Measurements from ENCODE around the gene MRM3.
A peak's percentile ranks its signal among the peaks of the same experiment; 100 is the strongest.
"Not testable (repeated sequence)": the region's sequence is repeated elsewhere in the genome, so short reads cannot be mapped to it uniquely, and the experiment has no call there.

Gene MRM3

DNA sequence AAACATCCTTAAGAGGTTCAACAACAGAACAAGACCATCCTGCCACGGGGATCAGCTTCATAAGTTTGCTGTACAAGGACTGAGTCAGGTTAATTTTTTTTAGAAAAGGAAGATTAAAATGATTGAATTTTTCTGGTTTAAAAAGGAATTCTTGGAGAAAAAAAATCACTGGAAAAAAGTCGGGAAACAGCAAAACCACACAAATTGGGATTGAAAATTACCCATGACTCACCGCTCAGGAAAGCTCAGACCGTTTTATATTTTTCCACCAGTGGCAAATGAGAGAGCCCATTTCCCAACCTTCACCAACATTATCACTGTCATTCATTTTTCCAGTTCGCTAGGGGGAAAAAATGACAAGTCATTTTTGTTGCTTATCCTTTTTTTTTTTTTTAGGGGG, 46.6 kb downstream of the MRM3 start:
- H3K27me3 ChIP-seq (ENCODE audit: control insufficient read depth, insufficient read depth, low read length) = no peaks in the 10 kb centered on the region
- peaks cover 7% of the 10 kb centered on the region; the same call in 1 of the 2 replicates for H3K9me3 ChIP-seq (ENCODE audit: control insufficient read depth, insufficient read depth, low read depth, low read length)
- H3K4me1 ChIP-seq (ENCODE audit: control insufficient read depth, insufficient read depth, low read length) = no peaks in the 10 kb centered on the region
- peaks cover 21% of the 10 kb centered on the region for H3K36me3 ChIP-seq (ENCODE audit: control insufficient read depth, insufficient read depth, low read length)
- H3K27ac ChIP-seq (ENCODE audit: low read depth, low read length) = no peak overlapping the region
- no peak overlapping the region for H3K9ac ChIP-seq (ENCODE audit: low read length)
- H3K4me3 ChIP-seq (ENCODE audit: low read depth, low read length) = no peak overlapping the region

DNA sequence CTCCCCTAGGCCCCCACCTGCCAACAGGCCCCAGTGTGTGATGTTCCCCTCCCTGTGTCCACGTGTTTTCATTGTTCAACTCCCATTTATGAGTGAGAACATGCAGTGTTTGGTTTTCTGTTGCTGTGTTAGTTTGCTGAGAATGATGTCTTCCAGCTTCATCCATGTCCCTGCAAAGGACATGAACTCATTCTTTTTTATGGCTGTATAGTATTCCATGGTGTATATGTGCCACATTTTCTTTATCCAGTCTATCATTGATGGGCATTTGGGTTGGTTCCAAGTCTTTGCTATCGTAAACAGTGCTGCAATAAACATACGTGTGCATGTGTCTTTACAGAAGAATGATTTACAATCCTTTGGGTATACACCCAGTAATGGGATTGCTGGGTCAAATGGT, 47.5 kb downstream of the MRM3 start:
- not testable (repeated sequence) for H3K27ac ChIP-seq (ENCODE audit: low read depth, low read length); H3K27me3 ChIP-seq (ENCODE audit: control insufficient read depth, insufficient read depth, low read length); H3K9me3 ChIP-seq (ENCODE audit: control insufficient read depth, insufficient read depth, low read depth, low read length); H3K4me1 ChIP-seq (ENCODE audit: control insufficient read depth, insufficient read depth, low read length); H3K9ac ChIP-seq (ENCODE audit: low read length); H3K4me3 ChIP-seq (ENCODE audit: low read depth, low read length)
- H3K36me3 ChIP-seq (ENCODE audit: control insufficient read depth, insufficient read depth, low read length) = peaks cover 18% of the 10 kb centered on the region

DNA sequence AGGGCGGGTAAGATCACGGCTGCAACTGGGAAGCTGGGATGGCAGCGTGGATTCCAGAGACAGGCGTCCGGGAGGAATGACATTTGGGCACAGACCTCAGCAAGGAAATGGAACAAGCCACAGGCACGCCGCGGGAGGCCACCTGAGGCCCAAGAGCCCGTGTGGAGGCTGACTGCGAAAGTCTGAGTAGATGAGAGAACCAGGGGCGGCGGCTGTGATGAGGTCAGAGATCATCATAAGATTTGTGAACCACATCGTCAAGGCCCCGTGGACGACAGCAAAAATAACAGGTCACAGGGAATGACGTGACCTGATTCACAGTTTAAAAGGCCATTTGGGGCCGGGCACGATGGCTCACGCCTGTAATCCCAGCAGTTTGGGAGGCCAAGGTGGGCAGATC, 48.2 kb downstream of the MRM3 start:
- peaks cover 11% of the 10 kb centered on the region for H3K36me3 ChIP-seq (ENCODE audit: control insufficient read depth, insufficient read depth, low read length)
- H3K4me3 ChIP-seq (ENCODE audit: low read depth, low read length) = no peak overlapping the region
- H3K27me3 ChIP-seq (ENCODE audit: control insufficient read depth, insufficient read depth, low read length) = no peaks in the 10 kb centered on the region
- no peak overlapping the region for H3K27ac ChIP-seq (ENCODE audit: low read depth, low read length)
- peaks cover 7% of the 10 kb centered on the region; the same call in 1 of the 2 replicates for H3K9me3 ChIP-seq (ENCODE audit: control insufficient read depth, insufficient read depth, low read depth, low read length)
- H3K4me1 ChIP-seq (ENCODE audit: control insufficient read depth, insufficient read depth, low read length) = peaks cover 3% of the 10 kb centered on the region; the same call in 1 of the 2 replicates
- no peak overlapping the region for H3K9ac ChIP-seq (ENCODE audit: low read length)

DNA sequence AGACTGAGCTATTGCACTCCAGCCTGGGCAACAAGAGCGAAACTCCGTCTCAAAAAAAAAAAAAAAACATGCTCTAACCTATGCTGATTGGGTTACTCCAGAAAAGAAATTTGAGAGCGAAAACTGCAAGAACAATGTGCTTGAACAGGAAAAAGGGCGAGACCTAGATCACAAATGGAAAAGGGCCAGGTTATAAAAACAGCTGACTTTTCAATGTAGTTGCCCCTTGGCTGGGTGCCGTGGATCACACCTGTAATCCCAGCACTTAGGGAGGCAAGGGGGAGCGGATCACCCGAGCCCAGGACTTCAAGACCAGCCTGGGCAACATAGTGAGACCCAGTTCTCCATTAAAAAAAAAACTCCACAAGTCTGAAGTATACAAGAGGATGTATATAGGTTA, 48.8 kb downstream of the MRM3 start:
- Histone ChIP-seq H3K36me3 (ENCODE audit: control insufficient read depth, insufficient read depth, low read length) (peaks cover 5% of the 10 kb centered on the region), H3K27ac (ENCODE audit: low read depth, low read length) (no peak overlapping the region), H3K4me3 (ENCODE audit: low read depth, low read length) (no peak overlapping the region), H3K27me3 (ENCODE audit: control insufficient read depth, insufficient read depth, low read length) (no peaks in the 10 kb centered on the region), H3K4me1 (ENCODE audit: control insufficient read depth, insufficient read depth, low read length) (peaks cover 4% of the 10 kb centered on the region; the same call in 1 of the 2 replicates), H3K9me3 (ENCODE audit: control insufficient read depth, insufficient read depth, low read depth, low read length) (peaks cover 7% of the 10 kb centered on the region; the same call in 1 of the 2 replicates), H3K9ac (ENCODE audit: low read length) (no peak overlapping the region)

DNA sequence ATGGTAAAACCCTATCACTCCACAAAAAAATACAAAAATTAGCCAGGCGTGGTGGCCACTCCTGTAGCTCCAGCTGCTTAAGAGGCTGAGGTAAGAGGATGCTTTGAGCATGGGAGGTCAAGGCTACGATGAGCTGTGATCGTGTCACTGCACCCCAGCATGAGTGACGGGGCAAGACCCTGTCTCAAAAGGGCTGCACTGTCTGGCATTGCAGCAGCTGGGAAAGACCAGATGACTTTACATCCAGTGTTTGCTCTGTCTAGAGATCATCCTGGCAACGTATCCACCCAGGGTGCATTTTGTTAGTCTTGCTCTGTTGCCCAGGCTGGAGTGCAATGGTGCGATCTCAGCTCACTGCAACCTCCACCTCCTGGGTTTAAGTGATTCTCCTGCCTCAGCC, 52.0 kb downstream of the MRM3 start:
- Histone ChIP-seq H3K9me3 (ENCODE audit: control insufficient read depth, insufficient read depth, low read depth, low read length) (peaks cover 7% of the 10 kb centered on the region; the same call in 1 of the 2 replicates), H3K27ac (ENCODE audit: low read depth, low read length) (no peak overlapping the region), H3K36me3 (ENCODE audit: control insufficient read depth, insufficient read depth, low read length) (0 out of 2 replicates have a peak, but pooled peaks cover 4% of the 10 kb centered on the region), H3K4me3 (ENCODE audit: low read depth, low read length) (no peak overlapping the region), H3K9ac (ENCODE audit: low read length) (no peak overlapping the region), H3K4me1 (ENCODE audit: control insufficient read depth, insufficient read depth, low read length) (peaks cover 11% of the 10 kb centered on the region), H3K27me3 (ENCODE audit: control insufficient read depth, insufficient read depth, low read length) (no peaks in the 10 kb centered on the region)

DNA sequence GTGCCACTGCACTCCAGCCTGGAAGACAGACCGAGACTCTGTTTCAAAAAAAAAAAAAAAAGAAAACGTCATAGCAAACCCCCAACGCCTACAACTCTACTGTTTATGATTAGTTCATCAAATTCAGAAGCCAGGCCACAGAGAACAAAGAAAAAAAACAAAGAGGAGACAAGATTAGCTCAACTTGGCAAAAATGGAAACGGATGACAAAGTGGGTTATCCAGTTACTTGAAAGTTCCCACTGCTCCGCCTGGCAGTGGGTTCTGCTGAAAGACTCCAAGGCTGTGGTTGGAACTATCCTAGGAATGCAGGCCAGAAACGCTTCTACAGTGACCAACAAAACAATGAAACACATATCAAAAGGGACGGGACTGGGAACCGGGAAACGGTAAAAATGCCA, 53.1 kb downstream of the MRM3 start:
- Histone ChIP-seq H3K9ac (ENCODE audit: low read length) (peak overlapping the region; percentile 26), H3K27ac (ENCODE audit: low read depth, low read length) (peak overlapping the region; percentile 51; the same call in 1 of the 2 replicates), H3K9me3 (ENCODE audit: control insufficient read depth, insufficient read depth, low read depth, low read length) (peaks cover 4% of the 10 kb centered on the region; the same call in 1 of the 2 replicates), H3K36me3 (ENCODE audit: control insufficient read depth, insufficient read depth, low read length) (0 out of 2 replicates have a peak, but pooled peaks cover 4% of the 10 kb centered on the region), H3K4me3 (ENCODE audit: low read depth, low read length) (0 out of 2 replicates have a peak overlapping the region, but pooled peaks have one; percentile 27), H3K4me1 (ENCODE audit: control insufficient read depth, insufficient read depth, low read length) (peaks cover 11% of the 10 kb centered on the region), H3K27me3 (ENCODE audit: control insufficient read depth, insufficient read depth, low read length) (no peaks in the 10 kb centered on the region)

DNA sequence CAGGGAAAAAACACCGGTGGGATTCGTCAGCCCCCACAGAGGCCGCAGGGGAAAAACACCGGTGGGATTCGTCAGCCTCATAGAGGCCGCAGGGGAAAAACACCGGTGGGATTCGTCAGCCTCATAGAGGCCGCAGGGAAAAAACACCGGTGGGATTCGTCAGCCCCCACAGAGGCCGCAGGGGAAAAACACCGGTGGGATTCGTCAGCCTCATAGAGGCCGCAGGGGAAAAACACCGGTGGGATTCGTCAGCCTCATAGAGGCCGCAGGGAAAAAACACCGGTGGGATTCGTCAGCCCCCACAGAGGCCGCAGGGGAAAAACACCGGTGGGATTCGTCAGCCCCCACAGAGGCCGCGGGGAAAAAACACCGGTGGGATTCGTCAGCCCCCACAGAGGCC, 53.6 kb downstream of the MRM3 start:
- not testable (repeated sequence) for H3K27me3 ChIP-seq (ENCODE audit: control insufficient read depth, insufficient read depth, low read length); H3K4me3 ChIP-seq (ENCODE audit: low read depth, low read length); H3K36me3 ChIP-seq (ENCODE audit: control insufficient read depth, insufficient read depth, low read length); H3K9me3 ChIP-seq (ENCODE audit: control insufficient read depth, insufficient read depth, low read depth, low read length)
- H3K9ac ChIP-seq (ENCODE audit: low read length) = peak overlapping the region; percentile 28
- peak overlapping the region; percentile 60 for H3K27ac ChIP-seq (ENCODE audit: low read depth, low read length)
- peaks cover 11% of the 10 kb centered on the region for H3K4me1 ChIP-seq (ENCODE audit: control insufficient read depth, insufficient read depth, low read length)

DNA sequence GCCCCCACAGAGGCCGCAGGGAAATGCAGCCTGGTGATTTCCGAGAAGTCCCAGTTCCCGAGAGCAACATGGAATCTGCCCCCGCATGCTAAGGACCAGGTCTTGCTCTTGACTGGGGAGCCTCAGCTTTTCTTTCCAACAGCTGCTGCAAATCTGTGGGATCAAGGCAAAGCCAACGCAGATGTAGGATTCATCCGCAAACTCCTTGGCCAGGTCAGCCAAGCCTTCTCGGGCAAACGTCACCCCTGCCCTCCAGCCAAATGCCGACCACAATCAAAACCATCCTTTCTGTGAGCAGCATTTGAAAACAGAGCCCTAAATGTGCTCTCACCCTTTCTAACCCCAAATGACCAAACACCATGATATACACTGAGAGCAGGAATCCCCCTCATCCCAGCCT, 54.0 kb downstream of the MRM3 start:
- no peaks in the 10 kb centered on the region for H3K27me3 ChIP-seq (ENCODE audit: control insufficient read depth, insufficient read depth, low read length)
- peaks cover 4% of the 10 kb centered on the region; the same call in 1 of the 2 replicates for H3K9me3 ChIP-seq (ENCODE audit: control insufficient read depth, insufficient read depth, low read depth, low read length)
- peaks cover 11% of the 10 kb centered on the region for H3K4me1 ChIP-seq (ENCODE audit: control insufficient read depth, insufficient read depth, low read length)
- H3K4me3 ChIP-seq (ENCODE audit: low read depth, low read length) = no peak overlapping the region
- peak overlapping the region; percentile 28 for H3K9ac ChIP-seq (ENCODE audit: low read length)
- H3K27ac ChIP-seq (ENCODE audit: low read depth, low read length) = peak overlapping the region; percentile 60
- H3K36me3 ChIP-seq (ENCODE audit: control insufficient read depth, insufficient read depth, low read length) = 0 out of 2 replicates have a peak, but pooled peaks cover 7% of the 10 kb centered on the region

DNA sequence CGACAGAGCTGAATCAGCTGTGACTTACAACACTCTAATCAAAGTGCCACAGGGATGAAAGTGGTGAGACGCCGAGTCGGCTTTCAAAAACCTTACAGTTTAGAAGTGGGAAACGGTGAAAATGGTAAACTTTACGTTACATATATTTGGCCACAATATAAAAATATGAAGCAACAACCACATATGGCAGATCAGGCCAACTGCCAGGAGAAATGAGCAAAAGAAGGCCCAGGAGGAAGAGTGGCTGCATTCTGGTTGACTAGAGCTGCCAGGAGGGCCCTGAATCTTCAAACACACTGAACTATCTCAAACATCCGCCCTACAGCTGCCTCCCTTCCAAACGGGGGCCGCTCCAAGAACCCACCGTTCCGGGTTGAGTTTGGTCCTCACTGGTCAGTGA, 56.3 kb downstream of the MRM3 start:
- Histone ChIP-seq H3K9ac (ENCODE audit: low read length) (no peak overlapping the region), H3K9me3 (ENCODE audit: control insufficient read depth, insufficient read depth, low read depth, low read length) (no peaks in the 10 kb centered on the region; the same call in 1 of the 2 replicates)

DNA sequence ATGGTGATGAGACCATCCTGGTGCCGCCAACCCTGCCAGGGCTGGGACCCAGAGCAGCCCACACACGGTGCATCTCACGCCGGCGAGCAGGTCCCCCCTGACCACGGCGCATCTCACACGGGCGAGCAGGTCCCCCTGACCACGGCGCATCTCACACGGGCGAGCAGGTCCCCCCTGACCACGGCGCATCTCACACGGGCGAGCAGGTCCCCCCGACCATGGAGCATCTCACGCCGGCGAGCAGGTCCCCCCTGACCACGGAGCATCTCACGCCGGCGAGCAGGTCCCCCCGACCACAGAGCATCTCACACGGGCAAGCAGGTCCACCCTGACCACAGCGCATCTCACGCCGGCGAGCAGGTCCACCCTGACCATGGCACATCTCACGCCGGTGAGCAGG, 59.2 kb downstream of the MRM3 start:
- H3K9me3 ChIP-seq (ENCODE audit: control insufficient read depth, insufficient read depth, low read depth, low read length) = no peaks in the 10 kb centered on the region
- H3K36me3 ChIP-seq (ENCODE audit: control insufficient read depth, insufficient read depth, low read length) = peaks cover 9% of the 10 kb centered on the region; the same call in 1 of the 2 replicates
- H3K9ac ChIP-seq (ENCODE audit: low read length) = no peak overlapping the region
- no peak overlapping the region for H3K4me3 ChIP-seq (ENCODE audit: low read depth, low read length)
- no peaks in the 10 kb centered on the region for H3K27me3 ChIP-seq (ENCODE audit: control insufficient read depth, insufficient read depth, low read length)
- H3K4me1 ChIP-seq (ENCODE audit: control insufficient read depth, insufficient read depth, low read length) = peaks cover 3% of the 10 kb centered on the region
- H3K27ac ChIP-seq (ENCODE audit: low read depth, low read length) = no peak overlapping the region

More for the DNA sequence above, 56.3 kb downstream of the MRM3 start:
- Histone ChIP-seq H3K36me3 (ENCODE audit: control insufficient read depth, insufficient read depth, low read length) (peaks cover 9% of the 10 kb centered on the region; the same call in 1 of the 2 replicates), H3K4me1 (ENCODE audit: control insufficient read depth, insufficient read depth, low read length) (peaks cover 11% of the 10 kb centered on the region), H3K27me3 (ENCODE audit: control insufficient read depth, insufficient read depth, low read length) (no peaks in the 10 kb centered on the region), H3K27ac (ENCODE audit: low read depth, low read length) (no peak overlapping the region), H3K4me3 (ENCODE audit: low read depth, low read length) (no peak overlapping the region)

Measured in HUES6 (cell line).